Right ventricle myocardium inferior (tissue), 1 donor: ENCODE measurements around the gene ZNF69. TPM values are rescaled to one million over a fixed set of nuclear protein-coding genes. Genes with fewer than 3 reads are reported as not detected.
"Not testable (repeated sequence)": the region's sequence is repeated elsewhere in the genome, so short reads cannot be mapped to it uniquely, and the experiment has no call there.

Source experiments
- ATAC-seq: fragments of 200-7000 bp; cut with Tn5 transposase; one replicate; pipeline ENCODE4 v1.9.1; 2020; ENCODE audit warnings: mild to moderate bottlenecking, moderate library complexity
- DNase-seq: peaks from one replicate; pipeline ENCODE4 v3.0.0; 2021; ENCODE audit errors: missing footprints
- intact Hi-C: fragments of 100-400 bp; cut with DNase I; formaldehyde crosslinking; loops from one replicate; pipeline ENCODE4 v1.11.0; 2022
- total RNA-seq: library from RNA; stranded (reverse); fragmentation: NEBNext Ultra II Directional; extraction: Animal tissue kit (Norgen Biotek cat#: 25700); gene quantifications from one replicate; pipeline ENCODE4 v1.2.1, GENCODE V29; 2021
- donor health status: DM: no; HTN: yes; CAD: no; lungs with severe emphysema.

ZNF69 gene
- total RNA-seq, 1 donor from 2014 or later = 3.6 TPM

GRCh38 chr19:11882606-11883005, 5.0 kb upstream of the ZNF69 start:
- intact Hi-C loops = loop anchor here (5.0 kb wide), 2 partner anchors 40 to 85 kb away; partner anchors contain the start of gene ZNF491
- no peak for ATAC-seq
- DNase-seq = no peak

- ATAC-seq (peak; percentile 23), DNase-seq (no peak)
- intact Hi-C loops = no loop called here
Observed at GRCh38 chr19:11887234-11887610, 360 bp upstream of the ZNF69 start.

DNA sequence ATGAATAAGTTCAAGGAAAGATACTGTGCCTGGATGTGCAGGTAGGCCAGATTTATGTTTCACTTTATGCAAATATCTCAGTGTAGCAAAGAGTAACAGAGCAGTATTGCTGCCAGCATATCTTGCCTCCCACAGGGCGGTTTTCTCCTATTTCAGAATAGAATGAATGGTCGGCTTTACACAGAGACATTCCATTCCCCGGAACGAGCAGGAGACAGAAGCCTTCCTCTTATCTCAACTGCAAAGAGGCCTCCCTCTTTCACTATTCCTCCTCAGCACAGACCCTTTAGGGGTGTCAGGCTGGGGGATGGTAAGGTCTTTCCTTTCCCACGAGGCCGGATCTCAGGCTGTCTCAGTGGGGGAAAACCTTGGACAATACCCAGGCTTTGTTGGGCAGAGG, 2.3 kb downstream of the ZNF69 start:
- intact Hi-C loops, ATAC-seq, DNase-seq: not testable (repeated sequence)

GRCh38 chr19:11890634-11891033, 3.1 kb downstream of the ZNF69 start:
- intact Hi-C loops = no loop called here
- ATAC-seq = no peak
- DNase-seq = no peak

DNA sequence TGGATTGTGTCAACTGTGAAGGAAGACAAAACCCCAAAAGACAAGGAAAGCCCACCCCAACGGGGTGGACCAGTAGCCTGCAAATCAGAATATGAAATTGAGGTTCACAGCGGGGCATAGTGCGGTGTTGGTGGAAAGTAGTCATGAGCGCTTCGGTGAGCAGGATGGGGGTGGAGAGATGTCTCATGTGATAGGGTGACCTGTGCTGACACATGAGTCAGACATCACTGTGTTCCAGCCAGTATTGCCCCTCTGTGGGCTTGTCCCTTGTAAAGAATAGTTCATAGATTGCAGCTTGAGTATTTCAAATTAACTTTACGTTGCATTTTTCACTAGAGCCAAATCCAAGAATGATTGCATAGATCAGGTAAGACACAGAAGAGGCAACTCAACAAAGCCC, 7.3 kb downstream of the ZNF69 start:
- intact Hi-C loops = no loop called here
- ATAC-seq (no peak), DNase-seq (no peak)

- DNase-seq = no peak
- no peak for ATAC-seq
- intact Hi-C loops = no loop called here
Observed at GRCh38 chr19:11902228-11902627, 14.6 kb downstream of the ZNF69 start.

- no peak for DNase-seq
- intact Hi-C loops = no loop called here
- no peak for ATAC-seq
Observed at GRCh38 chr19:11905928-11906327, 18.3 kb downstream of the ZNF69 start.

DNA sequence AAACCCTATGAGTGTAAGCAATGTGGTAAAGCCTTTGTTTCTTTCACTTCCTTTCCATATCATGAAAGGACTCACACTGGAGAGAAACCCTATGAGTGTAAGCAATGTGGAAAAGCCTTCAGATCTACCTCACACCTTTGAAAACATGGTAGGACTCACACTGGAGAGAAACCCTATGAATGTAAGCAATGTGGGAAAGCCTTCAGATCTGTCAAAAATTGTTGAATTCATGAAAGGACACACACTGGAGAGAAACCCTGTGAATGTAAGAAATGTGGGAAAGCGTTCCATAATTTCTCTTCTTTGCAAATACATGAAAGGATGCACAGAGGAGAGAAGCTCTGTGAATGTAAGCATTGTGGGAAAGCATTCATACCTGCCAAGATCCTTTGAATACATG, 24.4 kb downstream of the ZNF69 start:
- DNase-seq, intact Hi-C loops, ATAC-seq: not testable (repeated sequence)

- intact Hi-C loops, DNase-seq, ATAC-seq: not testable (repeated sequence)
Observed at GRCh38 chr19:11914417-11915051, 27.0 kb downstream of the ZNF69 start.

DNA sequence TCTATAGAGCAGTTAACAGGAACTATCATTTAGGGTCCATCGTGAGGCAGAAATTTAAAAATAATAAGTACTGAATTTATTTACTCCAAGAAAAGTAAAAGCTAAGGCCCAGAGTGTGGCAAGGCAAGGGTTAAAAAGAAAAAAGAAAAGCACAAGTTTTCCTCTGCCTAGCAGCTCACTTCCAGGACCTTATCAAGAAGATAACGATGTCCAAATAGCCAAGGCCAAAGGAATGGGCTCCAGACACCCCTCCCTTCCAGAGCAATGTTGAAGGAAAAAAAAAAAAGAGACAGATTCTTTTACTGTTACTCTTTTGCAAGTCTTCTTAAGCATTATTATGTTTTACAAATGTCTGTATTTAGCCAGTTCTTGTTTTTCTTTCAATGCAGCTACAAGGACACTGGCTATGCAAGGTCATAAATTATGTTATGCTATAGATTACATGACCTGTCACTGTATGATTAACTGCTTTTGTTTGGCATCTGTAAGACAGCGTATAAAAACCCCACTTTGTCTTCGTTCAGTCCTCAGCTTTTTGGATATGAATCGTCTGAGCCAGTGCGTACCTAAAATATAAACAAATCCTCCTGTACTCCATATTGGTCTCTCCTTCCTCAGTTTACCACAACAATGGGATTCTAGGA, 34.4 kb downstream of the ZNF69 start:
- intact Hi-C loops = loop anchor here (5.0 kb wide), 2 partner anchors 40 to 130 kb away; partner anchors contain the start of gene ZNF878
- DNase-seq (no peak), ATAC-seq (no peak)

DNA sequence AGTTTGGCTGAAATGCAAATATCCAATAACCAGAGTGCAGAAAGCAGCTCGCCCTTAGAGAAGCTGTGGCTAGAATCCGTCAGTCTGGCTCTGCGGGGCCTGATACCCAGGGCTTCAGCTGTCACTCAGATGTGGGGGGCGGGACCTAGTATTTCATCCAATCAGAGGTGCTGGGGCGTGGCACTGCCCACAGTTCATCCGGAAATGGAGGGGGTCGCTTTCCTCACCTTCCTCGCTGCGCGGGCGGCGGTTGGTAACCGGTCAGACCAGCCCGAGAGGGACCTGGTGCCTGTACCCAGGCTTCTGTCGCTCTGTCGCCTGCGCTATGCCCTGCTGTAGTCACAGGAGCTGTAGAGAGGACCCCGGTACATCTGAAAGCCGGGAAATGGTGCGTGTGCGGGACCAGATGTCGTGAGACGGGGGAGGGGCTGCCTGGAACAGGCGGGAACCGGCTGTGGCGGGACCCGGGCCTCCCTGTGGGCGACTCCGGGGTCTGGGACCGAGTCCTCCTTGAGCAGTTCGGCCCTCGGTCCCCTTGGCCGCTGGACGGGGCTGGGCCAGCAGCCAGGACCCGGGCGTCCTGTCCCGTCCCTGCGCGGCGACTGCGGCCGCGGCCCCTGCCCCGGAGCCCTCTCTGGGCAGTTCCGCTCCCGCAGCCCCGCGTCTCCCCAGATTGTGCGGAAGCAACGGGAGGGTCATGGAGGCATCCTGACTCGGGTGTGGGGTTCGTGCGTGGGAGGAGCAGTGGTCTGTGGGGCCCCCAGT, 37.5 kb downstream of the ZNF69 start, which contains the start of gene ZNF700:
Gene ZNF700 (plus strand): TSS at position 222 of the 765 bp plus-strand sequence. CDS start 104 bp downstream, at position 326.
- ATAC-seq = peak; percentile 99
- DNase-seq = peak; percentile 96
- intact Hi-C loops = loop anchor here (1.0 to 5.0 kb wide), 4 partner anchors 43 to 216 kb away; partner anchors contain the start of gene ZNF878

DNA sequence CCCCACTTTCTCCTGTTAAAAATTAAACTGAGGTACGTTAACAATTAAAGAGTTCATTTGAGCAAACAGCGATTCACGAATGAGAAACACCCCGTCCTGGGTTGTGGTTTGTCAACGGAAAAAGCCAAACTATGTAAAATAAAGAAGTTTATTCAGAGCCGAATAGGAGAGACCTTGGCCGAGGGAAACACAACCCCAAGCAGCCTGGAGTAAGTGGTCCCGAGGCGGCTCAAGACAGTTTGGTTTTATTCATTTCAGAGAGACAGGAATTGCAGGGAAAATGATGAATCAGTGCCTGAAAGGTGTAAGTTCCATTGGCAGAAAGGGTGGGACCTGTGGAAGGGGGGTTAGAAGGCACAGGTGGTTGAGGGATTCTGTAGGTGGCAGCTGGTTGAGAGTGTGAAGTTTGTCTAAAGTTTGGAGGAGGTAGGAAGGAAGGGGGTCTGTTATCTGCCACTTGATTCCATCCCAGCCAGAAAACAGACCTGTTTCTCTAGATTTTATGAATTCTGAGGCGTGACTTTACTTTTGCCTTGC, 38.1 kb downstream of the ZNF69 start:
- not testable (repeated sequence) for DNase-seq, ATAC-seq
- intact Hi-C loops = loop anchor here (1.0 kb wide), 2 partner anchors 39 to 62 kb away; no protein-coding TSS in a partner anchor

DNA sequence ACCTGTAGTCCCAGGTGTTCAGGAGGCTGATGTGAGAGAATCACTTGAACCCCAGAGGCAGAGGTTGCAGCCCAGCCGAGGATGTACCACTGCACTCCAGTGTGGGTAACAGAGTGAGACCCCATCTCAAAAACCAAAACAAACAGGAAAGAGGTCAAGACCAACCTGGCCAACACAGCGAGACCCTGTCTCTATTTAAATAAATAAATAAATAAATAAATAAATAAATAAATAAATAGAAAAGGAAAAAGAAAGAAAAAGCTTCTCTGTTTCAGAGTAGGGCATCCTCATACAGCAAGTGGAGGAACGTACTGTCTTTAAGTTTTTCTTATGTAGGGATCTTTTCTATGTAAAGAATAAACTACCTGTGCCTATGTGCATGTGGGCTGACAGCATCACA, 39.6 kb downstream of the ZNF69 start:
- intact Hi-C loops = no loop called here
- no peak for DNase-seq
- no peak for ATAC-seq

GRCh38 chr19:11931051-11931450, 43.5 kb downstream of the ZNF69 start:
- DNase-seq (no peak), ATAC-seq (no peak)
- intact Hi-C loops = no loop called here

- intact Hi-C loops = no loop called here
- DNase-seq (no peak), ATAC-seq (no peak)
Observed at GRCh38 chr19:11931513-11931912, 43.9 kb downstream of the ZNF69 start.

- ATAC-seq, DNase-seq, intact Hi-C loops: not testable (repeated sequence)
Observed at GRCh38 chr19:11935829-11936228, 48.2 kb downstream of the ZNF69 start.

DNA sequence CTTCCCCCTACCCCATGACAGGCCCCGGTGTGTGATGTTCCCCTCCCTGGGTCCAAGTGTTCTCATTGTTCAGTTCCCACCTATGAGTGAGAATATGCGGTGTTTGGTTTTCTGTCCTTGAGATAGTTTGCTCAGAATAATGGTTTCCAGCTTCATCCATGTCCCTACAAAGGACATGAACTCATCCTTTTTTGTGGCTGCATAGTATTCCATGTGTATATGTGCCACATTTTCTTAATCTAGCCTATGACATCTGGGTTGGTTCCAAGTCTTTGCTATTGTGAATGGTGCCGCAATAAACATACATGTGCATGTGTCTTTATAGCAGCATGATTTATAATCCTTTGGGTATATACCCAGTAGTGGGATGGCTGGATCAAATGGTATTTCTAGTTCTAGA, 50.8 kb downstream of the ZNF69 start:
- ATAC-seq, DNase-seq, intact Hi-C loops: not testable (repeated sequence)

GRCh38 chr19:11941361-11941887, 53.8 kb downstream of the ZNF69 start:
- DNase-seq, ATAC-seq, intact Hi-C loops: not testable (repeated sequence)
